Endothelial cell of umbilical vein (primary cell): ENCODE results near the gene EXOC6. TPM values are rescaled to one million over a fixed set of nuclear protein-coding genes. Genes with fewer than 3 reads are reported as not detected.

Experiments
- BruUV-seq: library from RNA; stranded (reverse); fragments of 400-500 nt; replicated peaks from 2 replicates; lab custom pipeline; 2021; lab: Mats Ljungman, UMichigan
- CTCF ChIA-PET: fragments of 300-600, 350-600 bp; sonication (Branson Sonifier 250); formaldehyde crosslinking; loops from one replicate; lab custom pipeline; 2021; ENCODE audit warnings: antibody characterized with exemption, inconsistent platforms; lab: Charles Lee
- POLR2A ChIA-PET: fragments of 300-600, 350-600 bp; sonication (Branson Sonifier 250); formaldehyde crosslinking; loops from one replicate; lab custom pipeline; 2021; ENCODE audit warnings: antibody characterized with exemption, inconsistent platforms; lab: Charles Lee
- DNase-seq: peaks from one replicate; pipeline ENCODE4 v3.0.0-alpha.2; 2011; ENCODE audit warnings: low read depth, low spot score
- FAIRE-seq: peaks from 2 replicates; lab custom pipeline; 2011; peaks lifted over from hg19 to GRCh38; lab: Jason Lieb, UNC
- H2AFZ ChIP-seq: 2 replicates; pipeline ENCODE4 v1.6.0; 2012; ENCODE audit warnings: low read depth, low read length, control low read depth, inconsistent platforms
- H3K27ac ChIP-seq: 2 replicates; pipeline ENCODE4 v1.5.1; 2011; ENCODE audit warnings: low read depth, mild to moderate bottlenecking, control low read depth, low read length, moderate library complexity; ENCODE audit not compliant: insufficient read depth
- H3K27me3 ChIP-seq, 2 experiments: 2 replicates each; pipeline versions ENCODE4 v1.6.0 to v1.6.1; 2011; ENCODE audit warnings: low read length in 2 of 2, mixed read lengths in 1 of 2; ENCODE audit not compliant: control insufficient read depth in 2 of 2, insufficient read depth in 2 of 2
- H3K36me3 ChIP-seq, 2 experiments: 2 replicates in 1 of 2; 3 replicates in 1 of 2; pipeline ENCODE4 v1.5.1; 2011; ENCODE audit warnings: low read length in 2 of 2, mild to moderate bottlenecking in 1 of 2, moderate library complexity in 1 of 2; ENCODE audit not compliant: control insufficient read depth in 2 of 2, insufficient read depth in 2 of 2; ENCODE audit errors: extremely low read depth in 1 of 2
- H3K4me1 ChIP-seq: 3 replicates; pipeline ENCODE4 v1.5.1; 2011; ENCODE audit warnings: mild to moderate bottlenecking, low read length; ENCODE audit not compliant: control insufficient read depth, insufficient read depth; ENCODE audit errors: extremely low read depth
- H3K4me2 ChIP-seq: 2 replicates; pipeline ENCODE4 v1.6.1; 2011; ENCODE audit warnings: low read length, control low read depth, mixed read lengths; ENCODE audit not compliant: insufficient read depth
- H3K4me3 ChIP-seq, 3 experiments: fragments of 200-600 bp in 1 of 3; sonication (generic), shearing (Covaris generic) in 1 of 3; replicated peaks in 1 of 3; 2 replicates each; pipeline ENCODE4 v1.5.1; 2011 to 2016; ENCODE audit warnings: control low read depth in 3 of 3, low read length in 3 of 3, mild to moderate bottlenecking in 2 of 3, inconsistent platforms in 1 of 3, low read depth in 1 of 3, moderate library complexity in 1 of 3; ENCODE audit not compliant: insufficient read depth in 1 of 3
- H3K79me2 ChIP-seq: 2 replicates; pipeline ENCODE4 v1.6.0; 2012; ENCODE audit warnings: low read length, inconsistent platforms; ENCODE audit not compliant: control insufficient read depth, insufficient read depth
- H3K9ac ChIP-seq: replicated peaks from 2 replicates; pipeline ENCODE3; 2011; ENCODE audit warnings: low read length, control low read depth; ENCODE audit not compliant: insufficient read depth; ENCODE audit errors: extremely low read depth
- H3K9me1 ChIP-seq: replicated peaks from 3 replicates; pipeline ENCODE4 v1.6.0; 2011; ENCODE audit warnings: mild to moderate bottlenecking, low read length; ENCODE audit not compliant: control insufficient read depth, insufficient read depth; ENCODE audit errors: extremely low read depth
- H3K9me3 ChIP-seq: replicated peaks from 2 replicates; pipeline ENCODE4 v1.5.1; 2012; ENCODE audit warnings: low read length, inconsistent platforms; ENCODE audit not compliant: control insufficient read depth, insufficient read depth
- H4K20me1 ChIP-seq: replicated peaks from 2 replicates; pipeline ENCODE3; 2011; ENCODE audit warnings: mild to moderate bottlenecking, low read length; ENCODE audit not compliant: control insufficient read depth, insufficient read depth; ENCODE audit errors: extremely low read depth
- CTCF ChIP-seq, 2 donors: IDR thresholded peaks; 1 replicate in 1 of 2; 2 replicates in 1 of 2; pipeline ENCODE4 v1.5.1; 2011; ENCODE audit warnings: low read length in 2 of 2, mild to moderate bottlenecking in 2 of 2, moderate library complexity in 2 of 2, control low read depth in 1 of 2, inconsistent platforms in 1 of 2, low read depth in 1 of 2; ENCODE audit not compliant: insufficient read depth in 1 of 2; ENCODE audit errors: extremely low read depth in 1 of 2
- EZH2 ChIP-seq: IDR thresholded peaks from 2 replicates; pipeline ENCODE4 v1.6.1; 2012; ENCODE audit warnings: borderline replicate concordance, low read depth, mild to moderate bottlenecking, moderate library complexity, low read length, inconsistent platforms; ENCODE audit not compliant: severe bottlenecking
- FOS ChIP-seq: IDR thresholded peaks from 2 replicates; pipeline ENCODE4 v1.6.1; 2011; ENCODE audit warnings: mild to moderate bottlenecking, low read length, moderate library complexity, borderline replicate concordance; ENCODE audit not compliant: insufficient read depth
- GATA2 ChIP-seq: IDR thresholded peaks from 2 replicates; pipeline ENCODE4 v1.7.0; 2011; ENCODE audit warnings: low read depth, mild to moderate bottlenecking, moderate library complexity, mixed read lengths, low read length; ENCODE audit not compliant: insufficient read length, insufficient read depth
- JUN ChIP-seq: IDR thresholded peaks from 2 replicates; pipeline ENCODE4 v1.6.1; 2011; ENCODE audit warnings: borderline replicate concordance, low read depth; ENCODE audit not compliant: insufficient read length, insufficient read depth
- MAX ChIP-seq: IDR thresholded peaks from 2 replicates; pipeline ENCODE4 v1.6.1; 2011; ENCODE audit not compliant: insufficient read depth, insufficient read length
- MYC ChIP-seq: IDR thresholded peaks from one replicate; pipeline ENCODE4 v1.6.1; 2011; ENCODE audit warnings: mild to moderate bottlenecking, low read depth, low read length
- POLR2A ChIP-seq: IDR thresholded peaks from 2 replicates; pipeline ENCODE4 v1.6.1; 2012; ENCODE audit warnings: low read depth, mild to moderate bottlenecking, control low read depth, low read length
- POLR2AphosphoS5 ChIP-seq: IDR thresholded peaks from 2 replicates; pipeline ENCODE4 v1.6.1; 2012; ENCODE audit warnings: low read depth, mild to moderate bottlenecking, control low read depth, low read length, moderate library complexity; ENCODE audit not compliant: insufficient read depth
- dilution Hi-C: fragments of 300-500 bp; cut with MboI; formaldehyde crosslinking; loops from one replicate; pipeline ENCODE4 v1.15.0; 2019; ENCODE audit warnings: low sequenced_read_pairs; ENCODE audit not compliant: extremely low pct_ligation_motif_present
- intact Hi-C: fragments of 100-400 bp; cut with micrococcal nuclease; formaldehyde crosslinking; loops from one replicate; pipeline ENCODE4 v1.10.0; 2022
- polyA plus RNA-seq, 4 experiments: library from polyadenylated mRNA; depleted of rRNA in 3 of 4; stranded (reverse) in 3 of 4; unstranded in 1 of 4; fragments of >200 nt; gene quantifications; 2 replicates each; pipeline versions ENCODE4 v1.2.1 to v1.2.3, GENCODE V29; 2011 to 2012; ENCODE audit warnings: missing spikeins in 1 of 4
- total RNA-seq: library from RNA; stranded (reverse); gene quantifications from 2 replicates; pipeline ENCODE4 v1.2.3, GENCODE V29; 2021

Gene EXOC6
- total and polyA plus RNA-seq, 2 donors (not counting 3 experiments of a cell fraction or from before 2014, with no cell fraction given) = 72.6 to 108 TPM

GRCh38 chr10:92931597-92931996 lies 83.3 kb downstream of the EXOC6 start:
- Histone ChIP-seq H3K4me1 (no peaks in the 10 kb centered on the region), H3K79me2 (no peaks in the 10 kb centered on the region), H3K27ac (no peak overlapping the region), H3K9ac (no peak overlapping the region), H3K4me3 (no peak overlapping the region), H3K4me2 (no peak overlapping the region), H3K27me3 (no peaks in the 10 kb centered on the region), H3K9me3 (no peaks in the 10 kb centered on the region), H2AFZ (no peak overlapping the region), H4K20me1 (no peaks in the 10 kb centered on the region), H3K9me1 (no peaks in the 10 kb centered on the region), H3K36me3 (peaks cover 4 to 30% of the 10 kb centered on the region in 2 experiments)
- dilution Hi-C loops = no loop called here
- intact Hi-C loops = no loop called here
- POLR2A ChIA-PET = no interaction called here
- no peak for TF ChIP-seq MYC
- TF ChIP-seq POLR2AphosphoS5 = no peak
- TF ChIP-seq FOS = no peak
- TF ChIP-seq GATA2 = no peak
- no peak for TF ChIP-seq MAX
- no peak for TF ChIP-seq CTCF (IDR thresholded peaks at IDR 0.05; ENCODE audit: extremely low read depth in 1 of 2, insufficient read depth in 1 of 2, low read depth in 1 of 2, low read length in 2 of 2)
- no peak for TF ChIP-seq EZH2
- no peak for TF ChIP-seq JUN
- TF ChIP-seq POLR2A = no peak
- DNase-seq (no peak), FAIRE-seq (no peak)
- CTCF ChIA-PET = interaction anchor here (0.7 kb wide), 1 partner anchor 9 kb away, joined by 3 read pairs; no protein-coding TSS in a partner anchor
- BruUV-seq = no TSS peak
